Right lobe of liver (tissue), 4 donors: ENCODE measurements around the gene CXXC1.

Experiments
- CTCF ChIP-seq, 4 donors: fragments of 200-600 bp in 3 of 4; fragments of 450-650 bp in 1 of 4; IDR thresholded peaks; one replicate each; pipeline versions ENCODE4 v1.5.1 to v1.8.0; 2016 to 2022; ENCODE audit warnings: antibody characterized with exemption in 4 of 4, mild to moderate bottlenecking in 2 of 4
- POLR2A ChIP-seq: fragments of 450-650 bp; IDR thresholded peaks from one replicate; pipeline ENCODE4 v1.6.1; 2017; ENCODE audit warnings: antibody characterized with exemption, mild to moderate bottlenecking
- donor health status: DM: no; HTN: no; CAD: no.
- donor health status: DM: no; HTN: no; CAD: no.
- donor health status: DM: no; HTN: yes; CAD: no.

- TF ChIP-seq POLR2A, result no peak
- no peak for TF ChIP-seq CTCF (IDR thresholded peaks at IDR 0.05)
These were observed 47.4 kb downstream of the CXXC1 start for GRCh38 chr18:50240080-50240563.
